Gastroesophageal sphincter (tissue), 3 donors: ENCODE measurements around the gene DDX31.

Experiments
- CTCF ChIP-seq, 4 experiments: fragments of 200-600 bp in 2 of 4; fragments of 450-650 bp in 2 of 4; sonication (generic) in 1 of 4; IDR thresholded peaks; one replicate each; pipeline ENCODE4 v1.5.1; 2017 to 2019; ENCODE audit warnings: antibody characterized with exemption in 4 of 4, mild to moderate bottlenecking in 2 of 4, moderate library complexity in 2 of 4
- POLR2A ChIP-seq, 2 donors: fragments of 450-650 bp; IDR thresholded peaks; one replicate each; pipeline ENCODE4 v1.6.1; 2017; ENCODE audit warnings: antibody characterized with exemption in 2 of 2, mild to moderate bottlenecking in 2 of 2, moderate library complexity in 1 of 2

- TF ChIP-seq CTCF (IDR thresholded peaks at IDR 0.05) (no peak), POLR2A (IDR thresholded peaks at IDR 0.05) (no peak)
These were observed 87.5 kb downstream of the DDX31 start, which contains the start of gene BARHL1 for GRCh38 chr9:132582276-132582785.
